GM18526 (cell line): Measurements from ENCODE around the gene ARHGEF25.

Experiments used
- POLR2A ChIP-seq: IDR thresholded peaks from 3 replicates; pipeline ENCODE4 v1.6.1; 2011; ENCODE audit not compliant: insufficient read length; ENCODE audit errors: extremely low read depth

Gene ARHGEF25

GRCh38 chr12:57612711-57613426, 1.6 kb downstream of the ARHGEF25 start:
- no peak for TF ChIP-seq POLR2A

GRCh38 chr12:57613427-57614109, 2.3 kb downstream of the ARHGEF25 start:
- TF ChIP-seq POLR2A, result no peak

- no peak for TF ChIP-seq POLR2A
Measured at GRCh38 chr12:57614178-57614947, 3.1 kb downstream of the ARHGEF25 start.

DNA sequence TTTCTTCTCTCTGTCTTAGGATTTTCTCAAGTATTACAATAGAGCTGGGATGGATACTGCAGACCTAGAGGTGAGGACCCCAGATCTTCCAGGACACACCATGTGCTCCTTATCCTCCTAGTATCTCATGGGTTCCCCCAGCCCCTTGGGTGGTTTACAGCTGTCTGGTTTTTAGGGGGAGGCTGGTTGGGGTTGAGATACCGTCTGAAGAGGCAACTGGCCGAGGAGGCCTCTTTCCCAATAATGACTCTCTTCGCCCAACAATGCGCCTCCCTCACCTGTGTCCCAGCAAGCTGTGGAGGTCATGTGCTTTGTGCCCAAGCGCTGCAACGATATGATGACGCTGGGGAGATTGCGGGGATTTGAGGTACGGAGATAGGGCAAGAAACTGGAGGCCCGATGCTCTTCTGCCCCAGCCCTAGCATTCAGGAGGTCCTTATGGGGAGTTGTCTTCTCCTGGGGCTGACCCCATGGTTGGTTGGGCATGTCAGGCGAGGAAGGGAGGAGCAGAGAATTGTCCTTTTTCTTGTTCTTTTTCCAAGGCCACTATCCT, 3.8 kb downstream of the ARHGEF25 start:
- no peak for TF ChIP-seq POLR2A

- TF ChIP-seq POLR2A, result no peak
Measured at GRCh38 chr12:57615637-57616036, 4.4 kb downstream of the ARHGEF25 start.

GRCh38 chr12:57616383-57617101, 5.3 kb downstream of the ARHGEF25 start:
- no peak for TF ChIP-seq POLR2A

GRCh38 chr12:57617942-57618341, 6.7 kb downstream of the ARHGEF25 start:
- TF ChIP-seq POLR2A, result no peak

DNA sequence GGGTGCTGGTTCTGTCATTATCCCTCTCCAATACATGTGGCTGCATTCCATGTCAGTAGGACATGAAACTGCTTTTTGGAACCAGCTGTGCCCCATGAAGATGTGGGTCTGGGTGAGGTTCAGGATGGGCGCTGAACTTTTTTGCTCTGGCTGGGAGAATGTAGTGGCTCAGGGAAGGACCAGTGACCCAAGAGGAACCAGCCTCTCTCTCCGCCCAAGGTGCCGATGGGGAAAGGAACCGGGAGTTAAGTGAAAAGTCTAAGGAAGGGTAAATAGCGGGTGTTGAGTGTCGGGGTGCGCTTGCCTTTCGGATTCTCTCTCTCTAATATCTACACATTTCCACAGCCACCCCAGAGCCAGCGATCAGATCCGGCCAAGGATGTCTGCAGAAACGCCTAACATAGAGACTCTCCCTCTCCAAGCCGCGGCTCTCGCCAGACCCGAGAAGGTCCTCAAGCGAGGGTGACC, 7.8 kb downstream of the ARHGEF25 start:
- no peak for TF ChIP-seq POLR2A

GRCh38 chr12:57619434-57620244, 8.4 kb downstream of the ARHGEF25 start:
- no peak for TF ChIP-seq POLR2A

- no peak for TF ChIP-seq POLR2A
Measured at GRCh38 chr12:57620245-57620935, 9.2 kb downstream of the ARHGEF25 start.

DNA sequence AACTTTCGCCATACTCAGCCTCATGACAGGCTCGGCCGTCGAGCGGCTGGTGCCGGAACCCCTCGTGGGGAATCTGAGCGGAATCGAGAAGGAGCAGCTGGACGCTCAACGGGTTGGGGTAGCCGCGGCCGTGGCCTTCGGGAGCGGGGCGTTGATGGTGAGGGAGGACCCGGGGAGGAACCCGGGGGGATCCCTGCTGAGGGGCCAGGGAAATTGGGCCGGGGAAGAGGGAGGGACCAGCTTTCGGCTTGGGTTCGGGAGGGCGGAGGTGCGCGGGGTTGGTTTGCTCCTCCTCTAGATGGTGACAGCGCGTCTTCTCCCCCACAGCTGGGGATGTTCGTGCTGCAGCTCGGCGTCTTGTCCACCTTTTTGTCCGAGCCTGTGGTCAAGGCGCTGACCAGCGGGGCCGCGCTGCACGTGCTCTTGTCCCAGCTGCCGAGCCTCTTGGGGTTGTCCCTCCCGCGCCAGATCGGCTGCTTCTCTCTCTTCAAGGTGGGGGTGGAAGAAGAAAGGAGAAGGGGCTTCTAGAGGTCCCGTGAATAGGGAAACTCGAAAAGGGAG, 9.8 kb downstream of the ARHGEF25 start:
- no peak for TF ChIP-seq POLR2A

DNA sequence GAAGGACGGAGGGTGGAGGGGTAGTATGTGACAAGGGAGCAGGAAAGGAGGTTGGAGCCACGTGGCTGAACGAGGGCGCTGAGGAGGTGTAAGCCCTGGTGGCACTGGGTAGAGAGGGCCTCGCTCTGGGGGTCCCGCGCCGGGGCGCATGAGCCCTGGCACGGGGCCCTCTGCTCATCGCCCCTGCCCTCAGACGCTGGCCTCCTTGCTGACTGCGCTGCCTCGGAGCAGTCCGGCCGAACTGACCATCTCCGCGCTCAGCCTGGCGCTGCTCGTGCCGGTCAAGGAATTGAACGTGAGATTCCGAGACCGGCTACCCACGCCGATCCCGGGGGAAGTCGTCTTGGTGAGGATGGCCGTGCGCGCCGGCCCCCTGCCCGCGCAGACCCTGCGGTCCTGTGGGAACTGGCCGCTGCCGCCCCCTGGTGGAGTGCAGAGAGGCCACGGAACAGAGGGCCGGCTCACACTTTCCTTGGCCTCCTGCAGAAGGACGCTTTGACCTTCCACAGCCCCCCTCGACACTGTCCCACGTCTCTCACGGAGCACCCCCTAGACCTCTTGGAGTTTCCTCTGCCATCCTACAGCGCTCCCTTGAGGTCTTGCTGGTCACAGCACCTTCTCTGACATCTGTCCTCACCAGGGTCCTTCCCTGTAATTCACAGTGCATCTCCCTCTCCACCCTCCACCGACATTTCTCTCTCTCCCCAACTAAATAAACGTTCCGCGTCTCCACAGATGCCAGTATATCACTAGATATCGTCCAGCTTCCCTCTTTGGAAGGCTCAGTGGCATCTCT, 10.5 kb downstream of the ARHGEF25 start:
- no peak for TF ChIP-seq POLR2A

DNA sequence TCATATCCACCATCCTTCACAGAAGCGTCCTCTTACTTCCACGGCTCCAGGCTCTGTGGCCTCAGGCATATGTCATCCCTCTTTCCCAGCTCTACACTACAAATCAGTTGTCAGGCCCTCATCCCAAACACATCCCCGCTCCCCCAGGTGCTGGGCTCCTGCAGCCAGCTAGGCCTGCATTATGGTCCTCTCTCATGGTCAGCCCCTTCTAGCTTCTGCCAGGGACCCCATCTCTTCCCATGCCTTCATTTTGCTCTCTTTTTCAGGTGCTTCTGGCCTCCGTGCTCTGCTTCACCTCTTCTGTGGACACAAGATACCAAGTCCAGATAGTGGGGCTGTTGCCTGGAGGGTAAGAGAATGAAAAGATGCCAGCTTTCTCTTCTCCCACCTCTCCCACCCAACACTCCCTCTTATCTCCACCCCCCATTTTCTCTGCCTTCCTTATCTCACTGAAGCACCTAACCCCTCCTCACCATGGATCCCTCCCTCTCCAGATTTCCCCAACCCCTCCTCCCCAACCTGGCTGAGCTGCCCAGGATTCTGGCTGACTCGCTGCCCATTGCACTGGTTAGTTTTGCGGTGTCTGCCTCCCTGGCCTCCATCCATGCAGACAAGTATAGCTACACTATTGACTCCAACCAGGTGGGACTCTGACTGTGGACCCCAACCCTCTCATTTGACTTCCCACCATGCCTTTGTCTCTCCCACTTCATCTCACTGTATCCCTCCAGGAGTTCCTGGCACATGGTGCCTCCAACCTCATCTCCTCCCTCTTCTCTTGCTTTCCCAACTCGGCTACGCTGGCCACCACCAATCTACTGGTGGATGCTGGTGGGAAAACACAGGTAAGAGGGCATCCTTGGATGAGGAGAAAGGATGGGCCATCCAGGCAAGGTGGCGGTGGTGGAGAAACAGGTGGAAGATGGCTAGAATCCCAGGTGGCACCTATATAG, 11.3 kb downstream of the ARHGEF25 start:
- TF ChIP-seq POLR2A, result no peak
